SH-SY5Y (cell line): ENCODE measurements around the gene LGALS8.

Source experiments
- GATA2 ChIP-seq: IDR thresholded peaks from 2 replicates; pipeline ENCODE4 v1.6.1; 2011; ENCODE audit warnings: mild to moderate bottlenecking, low read depth, low read length
- GATA3 ChIP-seq: IDR thresholded peaks from 2 replicates; pipeline ENCODE4 v1.6.1; 2011; ENCODE audit warnings: low read depth, mild to moderate bottlenecking, low read length, moderate library complexity

DNA sequence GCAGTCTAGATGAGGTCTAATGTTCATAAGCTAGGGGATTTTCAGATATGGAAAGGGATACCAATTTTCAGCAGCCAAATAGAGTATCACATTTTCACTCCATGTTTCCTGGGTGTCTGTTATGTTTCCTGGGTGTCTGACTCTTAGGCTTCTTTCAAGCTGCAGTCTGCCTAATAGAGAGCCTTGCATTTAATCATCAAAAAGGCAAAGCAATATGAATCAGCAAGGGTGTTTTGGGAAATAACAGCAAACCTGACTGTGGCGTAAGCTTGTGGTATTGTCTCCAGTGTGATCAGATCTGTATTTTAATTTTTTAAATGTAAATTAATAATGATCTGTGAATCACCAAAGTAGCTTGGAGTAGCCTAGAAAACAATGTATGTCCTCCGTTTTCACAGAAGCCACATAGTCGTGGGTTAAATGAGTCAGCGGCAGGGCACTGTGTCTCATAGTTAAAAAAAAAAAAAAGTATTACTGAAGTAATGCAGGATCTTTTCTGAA is 10.4 kb downstream of the LGALS8 start:
- no peak for TF ChIP-seq GATA2
- TF ChIP-seq GATA3 = no peak
